Measurements from ENCODE around the gene SPRY4.

GRCh38 chr5:142320851-142321560, 3.8 kb downstream of the SPRY4 start:
- no peak for TF ChIP-seq POLR2AphosphoS5 (IDR thresholded peaks at IDR 0.05)
- TF ChIP-seq CTCF (IDR thresholded peaks at IDR 0.05), result no peak
- no peak for TF ChIP-seq POLR2A (IDR thresholded peaks at IDR 0.05)
